Thyroid gland (tissue), 4 donors: Measurements from ENCODE around the gene KCNMA1. TPM values are rescaled to one million over a fixed set of nuclear protein-coding genes. Genes with fewer than 3 reads are reported as not detected.

Source experiments
- DNase-seq, 2 donors: peaks; one replicate each; pipeline ENCODE4 v3.0.0-alpha.2; 2019
- H3K27ac ChIP-seq, 3 donors: fragments of 200-600 bp; sonication (generic); 1 replicate in 2 of 3; 2 replicates in 1 of 3; pipeline ENCODE4 v1.5.1; 2016 to 2019; ENCODE audit warnings: mild to moderate bottlenecking in 1 of 3, moderate library complexity in 1 of 3
- H3K27me3 ChIP-seq: fragments of 200-600 bp; sonication (generic); one replicate; pipeline ENCODE4 v1.5.1; 2019
- H3K36me3 ChIP-seq, 2 donors: fragments of 200-600 bp; sonication (generic); one replicate each; pipeline ENCODE4 v1.5.1; 2016 to 2019
- H3K4me1 ChIP-seq, 2 donors: fragments of 200-600 bp; sonication (generic); one replicate each; pipeline ENCODE4 v1.5.1; 2017 to 2019
- H3K4me3 ChIP-seq, 3 donors: fragments of 200-600 bp; sonication (generic); replicated peaks in 1 of 3; 1 replicate in 2 of 3; 2 replicates in 1 of 3; pipeline ENCODE4 v1.5.1; 2016; ENCODE audit warnings: mild to moderate bottlenecking in 1 of 3
- H3K9me3 ChIP-seq: fragments of 200-600 bp; sonication (generic); one replicate; pipeline ENCODE4 v1.5.1; 2017
- CTCF ChIP-seq, 6 experiments: fragments of 200-600 bp in 3 of 6; fragments of 450-650 bp in 3 of 6; sonication (generic) in 3 of 6; IDR thresholded peaks; one replicate each; pipeline ENCODE4 v1.5.1; 2016 to 2019; ENCODE audit warnings: antibody characterized with exemption in 6 of 6, mild to moderate bottlenecking in 2 of 6, inconsistent platforms in 1 of 6, moderate library complexity in 1 of 6
- POLR2A ChIP-seq, 2 donors: fragments of 450-650 bp; IDR thresholded peaks; one replicate each; pipeline ENCODE4 v1.6.1; 2017; ENCODE audit warnings: antibody characterized with exemption in 2 of 2, mild to moderate bottlenecking in 2 of 2, moderate library complexity in 1 of 2
- WGBS, 2 donors: methylation state at CpG; one replicate each; pipeline ENCODE4 v1.1.5; 2017; 5-methylcytosine and 5-hydroxymethylcytosine counted together
- intact Hi-C: fragments of 100-400 bp; cut with DNase I; formaldehyde crosslinking; loops from one replicate; pipeline ENCODE4 v1.15.1; 2023
- total RNA-seq, 4 donors: library from RNA; depleted of rRNA; stranded (reverse); fragments of >200 nt; gene quantifications; one replicate each; pipeline ENCODE4 v1.2.3, GENCODE V29; 2016

Gene KCNMA1
- total RNA-seq, 4 donors from 2014 or later = 2.5 to 5.1 (median 3.6) TPM

GRCh38 chr10:77506517-77507200, 130.9 kb downstream of the KCNMA1 start:
- intact Hi-C loops = no loop called here
- Histone ChIP-seq H3K9me3 (no peaks in the 10 kb centered on the region), H3K27me3 (no peaks in the 10 kb centered on the region), H3K36me3 (no peaks in the 10 kb centered on the region), H3K27ac (no peak overlapping the region), H3K4me1 (no peaks in the 10 kb centered on the region), H3K4me3 (no peak overlapping the region)
- TF ChIP-seq CTCF (IDR thresholded peaks at IDR 0.05) = no peak
- TF ChIP-seq POLR2A (IDR thresholded peaks at IDR 0.05) = no peak
- 87 to 88% methylated on average over 3 of the region's 3 CpGs for WGBS, 2 donors
- DNase-seq = no peak

GRCh38 chr10:77505431-77506334, 131.9 kb downstream of the KCNMA1 start:
- 69 to 86% methylated on average over 2 of the region's 2 CpGs for WGBS, 2 donors
- Histone ChIP-seq H3K4me1 (no peaks in the 10 kb centered on the region), H3K27ac (no peak overlapping the region), H3K36me3 (no peaks in the 10 kb centered on the region), H3K4me3 (no peak overlapping the region), H3K9me3 (no peaks in the 10 kb centered on the region), H3K27me3 (no peaks in the 10 kb centered on the region)
- DNase-seq = no peak
- no peak for TF ChIP-seq POLR2A (IDR thresholded peaks at IDR 0.05)
- no peak for TF ChIP-seq CTCF (IDR thresholded peaks at IDR 0.05)
- intact Hi-C loops = no loop called here

GRCh38 chr10:77504873-77505257, 132.7 kb downstream of the KCNMA1 start:
- peak; percentile 20 to 37 for DNase-seq
- Histone ChIP-seq H3K27ac (no peak overlapping the region), H3K27me3 (no peaks in the 10 kb centered on the region), H3K4me3 (no peak overlapping the region), H3K36me3 (no peaks in the 10 kb centered on the region), H3K9me3 (no peaks in the 10 kb centered on the region), H3K4me1 (no peaks in the 10 kb centered on the region)
- intact Hi-C loops = no loop called here
- 31 to 41% methylated on average over 4 of the region's 4 CpGs for WGBS, 2 donors
- no peak for TF ChIP-seq POLR2A (IDR thresholded peaks at IDR 0.05)
- TF ChIP-seq CTCF (IDR thresholded peaks at IDR 0.05) = peak in 1 of 6 experiments; percentile 14

GRCh38 chr10:77504196-77504872, 133.3 kb downstream of the KCNMA1 start:
- Histone ChIP-seq H3K4me1 (no peaks in the 10 kb centered on the region), H3K9me3 (no peaks in the 10 kb centered on the region), H3K27me3 (no peaks in the 10 kb centered on the region), H3K4me3 (no peak overlapping the region), H3K27ac (no peak overlapping the region), H3K36me3 (no peaks in the 10 kb centered on the region)
- WGBS, 2 donors = 32 to 63% methylated on average over 2 of the region's 2 CpGs
- intact Hi-C loops = no loop called here
- no peak for DNase-seq
- TF ChIP-seq CTCF (IDR thresholded peaks at IDR 0.05) = no peak
- no peak for TF ChIP-seq POLR2A (IDR thresholded peaks at IDR 0.05)
